ENCODE measurements around the gene CTNNA3.

- TF ChIP-seq CTCF (IDR thresholded peaks at IDR 0.05) (no peak), POLR2A (IDR thresholded peaks at IDR 0.05) (no peak), POLR2AphosphoS5 (IDR thresholded peaks at IDR 0.05) (no peak), EP300 (IDR thresholded peaks at IDR 0.05; ENCODE audit: low read depth) (no peak)
Observed at GRCh38 chr10:67473850-67474633, 222.0 kb downstream of the CTNNA3 start.
